ENCODE results near the gene IDH3B. TPM values are rescaled to one million over a fixed set of nuclear protein-coding genes. Genes with fewer than 3 reads are reported as not detected.

The IDH3B gene
- 108 TPM for polyA plus RNA-seq

DNA sequence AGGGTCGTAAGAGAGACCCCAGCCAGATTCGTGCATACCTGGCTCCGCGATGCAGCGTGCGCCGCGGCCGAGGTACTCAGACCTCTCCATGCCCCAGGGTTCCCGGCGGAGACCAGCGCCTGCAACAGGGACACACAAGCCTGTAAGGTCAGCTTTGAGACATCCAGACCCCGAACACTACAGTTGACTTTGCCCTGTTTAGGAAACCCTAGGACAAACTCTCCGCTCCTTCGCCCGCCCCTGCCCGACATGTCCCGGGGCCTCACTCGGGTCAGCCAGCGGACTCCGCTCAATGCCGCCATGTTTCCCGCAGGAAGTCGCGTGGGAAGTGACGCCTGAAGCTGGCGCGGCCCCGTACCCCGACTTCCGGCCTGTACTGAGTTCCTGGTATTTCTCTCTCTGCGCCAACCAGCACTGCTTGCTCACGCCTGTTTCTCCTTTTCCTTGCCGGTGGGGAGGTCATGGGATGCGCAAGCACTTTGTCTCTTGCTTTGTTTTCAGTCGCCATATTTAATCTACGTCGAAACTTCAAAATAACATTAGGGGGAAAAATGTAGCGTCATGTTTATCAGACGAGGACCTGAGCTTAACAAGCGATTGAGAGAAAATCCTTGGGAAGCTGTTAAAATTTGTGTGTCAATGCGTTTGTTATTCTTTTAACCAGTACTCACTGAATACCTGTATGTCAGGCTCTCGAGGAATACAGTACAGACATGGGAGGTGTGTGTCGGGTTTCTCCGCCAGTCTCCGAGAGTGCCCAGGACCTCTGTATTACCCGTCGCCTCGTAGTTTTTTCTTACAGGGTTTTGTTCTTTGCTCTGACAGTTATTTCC lies at the start of gene IDH3B:
Gene IDH3B, minus strand, starts transcription at position 330 of the 833 bp plus-strand sequence. Its CDS starts 28 bp downstream, at position 302.
- Mint-ChIP-seq H3K9me3 (peaks cover 0 to 3% (median 0%) of the 10 kb centered on the region in 3 donors), H3K4me3 (peak within 1 kb of the TSS; percentile 85 to 97 (median 94)), H3K27me3 (no peaks in the 10 kb centered on the region), H3K4me1 (peaks cover 9 to 13% (median 10%) of the 10 kb centered on the region in 3 donors), H3K27ac (peak within 1 kb of the TSS; percentile 80 to 98 (median 97)), H3K36me3 (peaks cover 7% of the 10 kb centered on the region)

DNA sequence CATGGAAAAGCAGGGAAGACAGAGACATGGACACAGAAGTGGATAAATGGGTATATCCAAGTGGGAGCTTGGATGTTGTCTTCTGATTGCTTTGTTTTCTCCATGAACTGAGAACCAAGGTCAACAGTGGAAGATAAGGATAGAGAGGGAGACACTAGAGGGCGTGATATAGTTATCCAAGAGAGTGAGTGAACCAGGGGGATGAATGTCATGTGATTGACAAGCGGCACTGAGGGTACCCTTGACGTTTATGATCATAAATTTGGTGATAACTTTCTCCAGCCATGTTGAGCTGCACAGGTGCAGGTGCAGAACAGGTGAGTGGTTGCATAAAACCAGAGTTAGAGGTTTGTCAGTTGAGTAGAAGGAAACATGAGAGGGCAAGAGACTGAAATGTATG lies 49.3 kb upstream of the IDH3B start:
- Mint-ChIP-seq H3K27ac (no peak overlapping the region), H3K9me3 (peaks cover 0 to 8% (median 3%) of the 10 kb centered on the region in 3 donors), H3K27me3 (peaks cover 11% of the 10 kb centered on the region), H3K36me3 (no peaks in the 10 kb centered on the region), H3K4me1 (no peaks in the 10 kb centered on the region), H3K4me3 (no peak overlapping the region)

DNA sequence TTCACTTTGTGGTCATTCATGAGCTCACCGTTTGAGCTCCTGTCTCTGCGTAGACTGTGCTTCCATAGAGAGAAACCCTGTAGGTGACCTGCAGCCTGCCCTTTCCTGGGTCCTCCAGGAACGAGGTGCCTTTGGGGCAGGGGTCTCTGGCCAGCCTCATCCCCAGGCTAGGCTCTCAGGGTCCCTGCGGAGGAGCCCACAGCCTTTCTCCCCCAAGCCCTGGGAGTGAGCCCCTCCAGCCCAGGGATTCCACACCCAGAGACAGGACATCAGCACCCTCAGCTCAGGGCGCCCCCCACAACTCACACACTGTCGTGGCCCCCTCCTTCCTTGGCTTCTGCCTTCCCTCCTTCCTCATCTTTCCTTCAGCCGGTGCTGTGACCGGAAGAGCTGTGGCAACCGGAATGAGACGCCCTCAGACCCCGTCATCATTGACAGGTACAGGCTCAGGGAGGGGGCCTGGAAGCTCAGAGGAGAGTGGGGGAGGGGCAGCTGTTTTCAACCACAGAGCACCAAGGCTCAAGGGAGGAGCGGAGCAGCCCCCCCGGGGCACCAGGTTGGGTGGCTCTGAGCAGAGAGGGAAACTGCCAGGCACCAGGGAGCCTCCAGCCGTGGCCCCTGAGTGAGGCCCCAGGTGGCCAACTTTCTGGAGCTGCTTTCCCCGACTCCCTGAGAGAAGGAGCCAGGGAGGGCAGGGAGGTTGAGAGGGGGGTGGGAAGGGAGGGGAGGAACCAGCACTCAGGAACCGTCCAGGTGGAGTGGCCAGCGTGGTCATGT lies 45.4 kb upstream of the IDH3B start:
- no peak overlapping the region for H3K27ac Mint-ChIP-seq

DNA sequence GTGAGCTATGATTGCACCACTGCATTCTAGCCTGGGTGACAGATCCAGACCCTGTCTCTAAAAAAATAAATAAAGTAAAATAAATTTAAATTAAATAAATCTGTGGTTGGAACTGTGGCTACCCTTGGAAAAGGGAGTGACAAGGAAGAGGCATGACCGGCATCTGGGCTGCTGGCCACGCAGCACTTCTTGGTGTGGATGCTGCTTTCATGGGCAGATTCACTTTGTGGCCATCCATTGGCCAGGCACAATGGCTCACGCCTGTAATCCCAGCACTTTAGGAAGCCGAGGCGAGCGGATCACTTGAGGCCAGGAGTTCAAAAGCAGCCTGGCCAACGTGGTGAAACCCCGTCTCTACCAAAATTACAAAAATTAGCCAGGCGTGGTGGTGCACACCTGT lies 44.6 kb upstream of the IDH3B start:
- H3K4me3 Mint-ChIP-seq: no peak overlapping the region
- H3K4me1 Mint-ChIP-seq: no peaks in the 10 kb centered on the region
- no peaks in the 10 kb centered on the region for H3K9me3 Mint-ChIP-seq
- H3K27ac Mint-ChIP-seq: no peak overlapping the region
- H3K36me3 Mint-ChIP-seq: no peaks in the 10 kb centered on the region
- peaks cover 18% of the 10 kb centered on the region for H3K27me3 Mint-ChIP-seq

More for the DNA sequence above, 45.4 kb upstream of the IDH3B start:
- Mint-ChIP-seq H3K27me3 (peaks cover 19% of the 10 kb centered on the region), H3K9me3 (no peaks in the 10 kb centered on the region), H3K4me1 (no peaks in the 10 kb centered on the region), H3K4me3 (no peak overlapping the region), H3K36me3 (no peaks in the 10 kb centered on the region)

DNA sequence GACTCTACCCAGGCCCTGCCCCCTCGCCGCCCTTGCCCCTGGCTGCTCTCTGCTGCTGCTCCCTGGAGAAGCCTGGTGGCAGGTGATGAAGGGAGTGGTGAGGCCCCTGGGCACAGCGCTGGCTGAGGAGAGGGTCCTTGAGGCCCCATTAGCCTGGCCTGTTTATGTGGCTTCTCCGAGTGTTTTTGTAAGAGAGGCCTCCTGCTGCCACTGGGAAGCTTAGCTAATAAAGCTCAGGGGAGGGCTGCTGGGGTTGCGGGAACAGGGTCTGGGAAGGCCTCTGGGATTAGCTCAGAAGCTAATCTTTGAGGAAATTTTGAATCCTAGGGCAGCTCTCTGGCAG lies 44.0 kb upstream of the IDH3B start:
- H3K36me3 Mint-ChIP-seq: no peaks in the 10 kb centered on the region
- H3K4me3 Mint-ChIP-seq: no peak overlapping the region
- no peaks in the 10 kb centered on the region for H3K9me3 Mint-ChIP-seq
- H3K27ac Mint-ChIP-seq: no peak overlapping the region
- H3K4me1 Mint-ChIP-seq: no peaks in the 10 kb centered on the region
- peaks cover 18% of the 10 kb centered on the region for H3K27me3 Mint-ChIP-seq

DNA sequence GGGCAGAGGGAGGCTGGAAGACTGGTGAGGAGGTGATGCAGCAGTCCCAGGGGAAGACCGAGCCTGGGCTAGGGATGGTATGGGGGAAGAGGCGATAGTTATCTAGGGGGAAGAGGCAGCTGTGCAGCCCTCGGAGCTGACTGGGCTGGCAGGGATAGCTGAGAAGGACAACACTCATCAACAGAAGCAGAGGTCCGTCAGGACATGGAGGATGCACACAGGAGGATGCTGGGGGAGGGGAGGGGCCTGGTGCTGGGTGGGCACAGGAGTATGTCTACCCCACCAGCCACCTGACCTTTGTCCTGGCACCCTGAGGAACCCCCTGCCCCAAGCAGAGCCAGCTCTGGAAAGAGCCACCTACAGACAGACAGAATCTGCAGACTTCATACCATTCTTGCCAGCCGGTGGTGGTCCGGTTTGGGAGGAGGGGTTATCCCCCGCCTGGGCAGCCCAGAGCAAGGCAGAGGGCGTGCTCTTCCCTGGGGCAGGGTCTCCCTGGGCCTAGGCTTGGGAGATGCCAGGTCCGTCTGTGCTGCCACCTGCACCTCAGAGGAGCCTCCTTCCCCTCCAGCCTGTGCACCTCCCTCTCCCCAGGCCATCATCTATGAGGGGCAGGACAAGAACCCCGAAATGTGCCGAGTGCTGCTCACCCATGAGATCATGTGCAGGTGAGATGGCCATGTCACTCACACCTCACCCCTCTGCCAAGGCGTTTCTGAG lies 43.5 kb upstream of the IDH3B start:
- H3K36me3 Mint-ChIP-seq: no peaks in the 10 kb centered on the region
- H3K27ac Mint-ChIP-seq: no peak overlapping the region
- no peaks in the 10 kb centered on the region for H3K9me3 Mint-ChIP-seq
- H3K4me3 Mint-ChIP-seq: peak overlapping the region in 1 of 4 donors; percentile 48
- H3K4me1 Mint-ChIP-seq: no peaks in the 10 kb centered on the region
- H3K27me3 Mint-ChIP-seq: peaks cover 18% of the 10 kb centered on the region

DNA sequence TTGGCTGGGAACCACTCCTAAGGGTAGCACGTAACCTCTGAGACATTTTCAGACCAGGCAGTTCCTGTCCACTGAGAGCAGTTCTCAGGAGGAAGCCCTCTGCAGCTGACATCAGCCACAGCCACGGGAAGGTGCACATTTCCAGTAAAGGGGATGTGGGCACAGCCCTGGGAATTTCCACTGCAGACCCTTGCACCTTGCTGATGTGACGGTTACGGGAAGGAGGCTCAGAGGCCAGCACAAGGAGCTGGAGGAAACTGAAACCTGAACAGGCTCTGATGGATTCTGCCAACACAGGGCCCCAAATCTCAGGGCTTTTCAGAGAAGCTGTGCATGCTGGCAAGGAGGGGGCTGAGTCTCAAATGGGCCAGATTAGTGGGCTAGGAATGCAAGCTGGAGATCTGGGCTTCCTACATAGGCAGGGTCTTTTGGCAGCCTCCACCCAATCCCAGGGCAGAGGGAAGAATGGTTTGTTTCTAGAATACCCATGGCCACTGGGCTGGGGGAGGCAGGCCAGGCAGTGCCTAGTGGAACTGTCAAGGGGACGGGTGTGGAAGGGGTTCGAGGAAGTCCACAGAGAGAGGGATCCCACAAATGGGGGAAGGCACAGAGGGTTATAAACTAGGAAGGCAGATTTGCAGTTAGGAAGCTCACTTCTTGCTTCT lies 42.8 kb upstream of the IDH3B start:
- peaks cover 18% of the 10 kb centered on the region for H3K27me3 Mint-ChIP-seq

DNA sequence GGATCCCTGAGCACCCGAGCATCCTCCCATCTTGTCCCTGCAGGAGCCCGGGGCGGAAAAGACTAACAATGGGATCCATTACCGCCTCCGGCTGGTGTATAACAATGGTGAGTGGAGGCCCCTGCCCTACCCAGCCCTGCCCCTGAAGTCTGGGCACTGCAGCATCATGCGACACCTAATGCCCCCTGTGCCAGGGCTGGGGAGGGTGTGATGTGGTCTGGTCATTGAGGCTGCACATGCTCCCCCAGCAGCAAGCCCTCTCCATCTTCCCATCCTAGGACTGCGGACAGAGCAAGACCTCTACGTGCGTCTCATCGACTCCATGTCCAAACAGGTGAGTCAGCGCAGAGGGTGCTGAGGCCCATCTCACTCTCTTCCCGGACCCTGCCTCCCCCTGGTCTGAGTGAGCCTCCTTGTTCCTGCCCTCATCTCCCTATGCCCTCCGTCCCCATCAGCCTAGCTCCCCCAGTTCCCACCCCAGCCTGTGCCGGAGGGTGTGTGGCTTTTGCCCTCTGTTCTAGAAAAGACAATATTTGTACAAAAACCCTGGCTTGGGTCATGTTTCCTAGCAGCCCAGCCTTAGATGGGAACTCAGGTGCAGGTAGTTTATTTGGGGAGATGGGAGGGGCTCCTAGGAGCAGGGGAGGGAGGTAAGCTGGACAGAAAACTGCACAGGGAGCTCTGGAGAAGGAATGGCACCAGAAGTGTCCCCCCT lies 42.1 kb upstream of the IDH3B start:
- H3K4me1 Mint-ChIP-seq: no peaks in the 10 kb centered on the region
- H3K36me3 Mint-ChIP-seq: no peaks in the 10 kb centered on the region
- no peak overlapping the region for H3K4me3 Mint-ChIP-seq
- H3K27me3 Mint-ChIP-seq: peaks cover 18% of the 10 kb centered on the region
- no peaks in the 10 kb centered on the region for H3K9me3 Mint-ChIP-seq
- no peak overlapping the region for H3K27ac Mint-ChIP-seq

More for the DNA sequence above, 42.8 kb upstream of the IDH3B start:
- Mint-ChIP-seq H3K27ac (no peak overlapping the region), H3K36me3 (no peaks in the 10 kb centered on the region), H3K4me3 (peak overlapping the region in 1 of 4 donors; percentile 48), H3K9me3 (no peaks in the 10 kb centered on the region), H3K4me1 (no peaks in the 10 kb centered on the region)

DNA sequence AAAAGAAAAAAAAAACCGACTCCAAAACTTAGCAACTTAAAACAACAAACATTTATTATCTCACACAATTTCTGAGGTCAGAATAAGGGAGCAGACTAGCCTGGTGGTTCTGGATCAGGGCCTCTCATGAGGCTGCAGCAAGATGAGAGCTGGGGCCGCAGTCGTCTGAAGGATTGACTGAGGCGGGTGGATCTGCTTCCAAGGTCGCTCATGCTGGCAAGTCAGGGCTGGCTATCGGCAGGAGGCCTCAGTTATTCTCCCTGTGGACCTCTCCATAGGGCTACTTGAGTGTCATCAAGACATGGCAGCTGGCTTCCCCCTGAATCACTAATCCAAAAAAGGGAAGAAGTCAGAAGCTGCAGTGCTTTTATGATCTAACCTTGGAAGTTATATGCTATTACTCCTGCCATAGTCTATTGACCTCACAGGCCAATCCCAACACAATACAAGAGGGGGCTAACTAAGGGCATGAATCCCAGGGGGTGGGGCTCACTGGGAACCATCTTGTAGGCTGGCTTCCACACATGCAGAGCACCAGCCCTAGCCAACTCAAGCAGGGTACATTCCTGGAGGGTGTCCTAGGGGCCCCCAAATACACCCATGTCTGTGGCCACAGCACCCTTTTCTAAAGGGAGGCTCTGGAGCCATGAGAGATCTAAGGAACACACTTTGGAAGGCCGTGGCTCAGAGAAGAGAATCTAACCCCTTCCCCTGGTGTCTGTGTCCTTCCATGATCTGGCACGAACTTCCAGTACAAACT lies 39.9 kb upstream of the IDH3B start:
- Mint-ChIP-seq H3K9me3 (no peaks in the 10 kb centered on the region), H3K27ac (no peak overlapping the region), H3K4me1 (no peaks in the 10 kb centered on the region), H3K27me3 (peaks cover 17% of the 10 kb centered on the region), H3K4me3 (no peak overlapping the region), H3K36me3 (no peaks in the 10 kb centered on the region)

DNA sequence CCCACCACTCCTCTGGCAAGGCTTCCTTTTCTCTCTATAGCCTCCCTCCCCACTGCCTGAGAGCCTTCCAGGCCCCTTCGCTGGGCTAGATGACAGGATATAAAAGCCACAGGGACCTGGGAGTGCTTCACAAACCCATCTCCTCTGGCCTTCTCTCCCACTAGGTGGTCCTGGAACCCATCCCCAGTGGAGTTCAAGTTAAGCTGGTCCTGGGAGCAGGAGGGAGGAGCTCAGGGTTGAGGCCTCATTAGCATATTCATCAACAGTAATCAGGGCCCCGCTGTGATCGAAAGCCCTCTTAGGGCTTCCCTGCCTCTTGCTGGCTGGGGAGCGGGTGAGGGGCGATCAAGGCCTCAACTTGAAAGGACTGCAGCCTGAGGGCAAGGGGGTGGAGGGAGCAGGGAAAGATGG lies 37.7 kb upstream of the IDH3B start:
- H3K4me3 Mint-ChIP-seq: no peak overlapping the region
- H3K36me3 Mint-ChIP-seq: peaks cover 2% of the 10 kb centered on the region
- H3K27me3 Mint-ChIP-seq: peaks cover 14% of the 10 kb centered on the region
- no peaks in the 10 kb centered on the region for H3K4me1 Mint-ChIP-seq
- H3K9me3 Mint-ChIP-seq: no peaks in the 10 kb centered on the region
- no peak overlapping the region for H3K27ac Mint-ChIP-seq

DNA sequence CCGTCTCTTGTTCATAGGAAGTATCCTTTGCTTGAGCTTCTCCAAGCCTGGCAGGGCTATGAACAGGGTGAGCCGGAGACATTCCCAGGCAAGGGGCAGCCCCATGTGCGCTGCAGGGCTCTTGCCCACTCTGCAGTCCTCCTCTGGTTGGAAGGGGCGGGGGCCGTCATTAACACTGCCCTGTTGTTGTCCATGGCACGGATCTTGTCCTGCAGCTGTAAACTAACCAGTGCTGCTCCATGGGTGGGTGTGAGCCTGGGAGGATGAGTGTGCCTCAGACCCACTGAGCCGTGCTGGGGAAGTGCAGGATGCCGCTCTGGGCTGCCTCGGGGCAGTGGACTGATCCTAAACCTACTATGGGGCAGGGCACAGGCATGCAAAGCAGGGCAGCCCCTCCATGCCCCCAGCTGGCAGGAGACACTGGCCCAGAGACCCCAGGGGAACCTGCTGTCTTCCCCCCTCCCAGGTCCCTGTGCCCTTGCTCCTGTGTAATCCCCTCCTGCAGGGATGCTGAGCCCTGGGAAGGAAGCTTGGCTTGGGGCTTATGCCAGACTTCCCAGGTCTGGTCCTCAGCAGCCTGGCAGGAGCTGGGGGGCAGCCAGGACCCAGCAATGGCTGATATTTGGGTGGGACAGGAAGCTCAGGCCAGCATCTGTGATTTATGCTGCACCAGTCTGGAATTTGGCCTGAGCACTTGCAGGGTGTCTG lies 37.1 kb upstream of the IDH3B start:
- H3K27ac Mint-ChIP-seq: no peak overlapping the region
- H3K36me3 Mint-ChIP-seq: peaks cover 2% of the 10 kb centered on the region
- H3K4me1 Mint-ChIP-seq: no peaks in the 10 kb centered on the region
- H3K9me3 Mint-ChIP-seq: no peaks in the 10 kb centered on the region
- H3K4me3 Mint-ChIP-seq: no peak overlapping the region
- H3K27me3 Mint-ChIP-seq: peaks cover 18% of the 10 kb centered on the region

DNA sequence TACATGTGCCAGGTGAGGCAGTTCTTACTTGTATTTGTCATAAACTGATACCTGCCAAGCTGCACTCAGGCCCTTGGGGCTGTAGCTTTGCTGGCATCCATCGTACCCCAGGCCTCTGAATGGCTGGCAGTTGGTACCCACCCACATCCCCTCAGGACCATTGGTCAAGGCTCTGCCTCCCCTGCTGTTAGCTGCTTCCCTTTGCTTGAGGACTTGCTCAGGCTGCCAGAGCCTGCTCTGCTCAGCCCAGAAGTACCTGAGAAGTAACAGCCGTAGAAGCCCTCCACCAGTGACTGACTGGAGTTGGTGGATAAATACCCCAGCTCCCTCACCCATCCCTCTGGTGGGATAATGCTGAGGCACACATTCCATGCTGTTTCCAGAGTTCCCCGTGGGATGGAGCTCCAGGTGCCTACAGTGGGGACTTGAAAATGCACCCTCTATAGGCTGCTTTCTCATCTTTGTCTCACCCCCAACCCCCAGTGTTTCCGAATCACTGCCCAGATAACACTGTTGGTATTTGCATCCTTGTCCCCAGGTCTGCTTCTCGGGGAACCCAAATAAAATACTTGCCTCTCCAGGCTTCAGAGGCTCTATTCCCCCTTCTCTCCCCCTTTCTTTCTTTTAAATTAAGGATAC lies 35.9 kb upstream of the IDH3B start:
- Mint-ChIP-seq H3K9me3 (no peaks in the 10 kb centered on the region), H3K36me3 (peaks cover 2% of the 10 kb centered on the region), H3K27ac (no peak overlapping the region), H3K4me1 (no peaks in the 10 kb centered on the region), H3K27me3 (peaks cover 26% of the 10 kb centered on the region), H3K4me3 (peak overlapping the region in 1 of 4 donors; percentile 13)

DNA sequence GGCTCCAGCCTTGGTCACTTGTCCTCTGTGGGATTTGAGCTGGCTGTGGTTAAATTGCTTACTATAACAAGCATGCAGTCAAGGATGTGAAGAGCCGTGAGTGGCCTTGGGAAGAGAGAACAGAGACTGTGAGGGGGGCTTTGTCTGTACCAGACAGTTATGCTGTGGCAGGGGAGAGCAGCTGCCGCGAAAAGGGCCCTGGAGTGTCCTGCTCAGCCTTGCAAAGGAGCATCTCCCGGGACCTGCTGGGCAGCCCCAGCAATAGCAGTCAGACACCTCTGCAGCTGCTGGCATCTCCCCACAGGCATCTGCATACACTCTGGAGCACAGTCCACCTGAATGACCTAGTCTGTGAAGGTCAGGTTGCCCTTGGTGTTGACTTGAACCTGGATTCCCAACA lies 34.9 kb upstream of the IDH3B start:
- peaks cover 31% of the 10 kb centered on the region for H3K27me3 Mint-ChIP-seq

More for the DNA sequence above, 34.9 kb upstream of the IDH3B start:
- H3K9me3 Mint-ChIP-seq: no peaks in the 10 kb centered on the region
- no peak overlapping the region for H3K27ac Mint-ChIP-seq
- peaks cover 2% of the 10 kb centered on the region for H3K36me3 Mint-ChIP-seq
- H3K4me3 Mint-ChIP-seq: no peak overlapping the region
- no peaks in the 10 kb centered on the region for H3K4me1 Mint-ChIP-seq

Data from IgD-negative memory B cell (primary cell).